ENCODE data around the gene HKDC1. TPM values are rescaled to one million over a fixed set of nuclear protein-coding genes. Genes with fewer than 3 reads are reported as not detected.

The HKDC1 gene
- total and polyA plus RNA-seq, 2 donors (not counting 1 experiment from before 2014, with no cell fraction given), result 0.01 TPM; not detected in 1

DNA sequence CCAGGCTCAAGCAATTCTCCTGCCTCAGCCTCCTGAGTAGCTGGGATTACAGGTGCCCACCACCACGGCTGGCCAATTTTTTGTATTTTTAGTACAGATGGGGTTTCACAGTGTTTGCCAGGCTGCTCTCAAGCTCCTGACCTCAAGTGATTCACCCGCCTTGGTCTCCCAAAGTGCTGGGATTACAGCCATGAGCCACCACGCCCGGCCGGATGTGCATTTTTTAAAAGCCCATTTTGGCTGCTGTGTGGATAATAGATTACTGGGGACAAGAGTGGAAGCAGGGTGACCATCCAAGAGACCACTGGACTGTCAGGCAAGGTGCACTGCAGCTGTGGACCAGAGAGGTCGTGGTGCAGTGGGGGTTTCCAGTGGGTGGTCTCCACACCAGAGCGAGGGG is 21.4 kb downstream of the HKDC1 start:
- Mint-ChIP-seq H3K4me1 (no peaks in the 10 kb centered on the region), H3K9me3 (ENCODE audit: insufficient read depth) (no peaks in the 10 kb centered on the region), H3K27ac (no peak overlapping the region), H3K4me3 (no peak overlapping the region), H3K27me3 (no peaks in the 10 kb centered on the region)
- Histone ChIP-seq H3K4me3 (ENCODE audit: control extremely low read depth in 1 of 5, extremely low read depth in 1 of 5, insufficient read depth in 1 of 5, low read depth in 2 of 5, low read length in 4 of 5) (no peak overlapping the region), H3K27me3 (replicated peaks in 1 of 4; ENCODE audit: control extremely low read depth in 1 of 4, control insufficient read depth in 3 of 4, insufficient read depth in 4 of 4, low read length in 3 of 4) (no peaks in the 10 kb centered on the region), H3K4me1 (ENCODE audit: control insufficient read depth in 2 of 2, insufficient read depth in 2 of 2, low read length in 2 of 2) (peaks cover 0 to 3% of the 10 kb centered on the region in 2 donors), H3K9me3 (ENCODE audit: control extremely low read depth in 1 of 3, control insufficient read depth in 2 of 3, insufficient read depth in 1 of 3, low read length in 2 of 3) (no peaks in the 10 kb centered on the region), H3K4me2 (replicated peaks; ENCODE audit: low read depth, low read length, poor library complexity, severe bottlenecking) (no peak overlapping the region), H3K9ac (ENCODE audit: low read length) (no peak overlapping the region), H4K20me1 (ENCODE audit: control insufficient read depth, insufficient read depth, low read length, poor library complexity, severe bottlenecking) (no peaks in the 10 kb centered on the region), H3K79me2 (ENCODE audit: control insufficient read depth, insufficient read depth, low read length) (no peaks in the 10 kb centered on the region), H3K27ac (ENCODE audit: low read length in 2 of 2) (no peak overlapping the region), H3K36me3 (replicated peaks in 1 of 2; ENCODE audit: control extremely low read depth in 1 of 2, control insufficient read depth in 1 of 2, extremely low read depth in 1 of 2, insufficient read depth in 2 of 2, low read length in 1 of 2) (no peaks in the 10 kb centered on the region), H2AFZ (ENCODE audit: insufficient read depth, low read depth, low read length, poor library complexity, severe bottlenecking) (no peak overlapping the region)
- intact Hi-C loops (cut with micrococcal nuclease), result no loop called here
- POLR2A ChIA-PET, result no interaction called here
- CTCF ChIA-PET, result interaction anchor here (1.9 to 13.2 kb wide), 2 partner anchors 13 to 150 kb away, joined by 7 to 281 read pairs; no protein-coding TSS in a partner anchor
- ATAC-seq (ENCODE audit: low read depth), result no peak
- DNase-seq, result no peak
- TF ChIP-seq, protein P1, sequence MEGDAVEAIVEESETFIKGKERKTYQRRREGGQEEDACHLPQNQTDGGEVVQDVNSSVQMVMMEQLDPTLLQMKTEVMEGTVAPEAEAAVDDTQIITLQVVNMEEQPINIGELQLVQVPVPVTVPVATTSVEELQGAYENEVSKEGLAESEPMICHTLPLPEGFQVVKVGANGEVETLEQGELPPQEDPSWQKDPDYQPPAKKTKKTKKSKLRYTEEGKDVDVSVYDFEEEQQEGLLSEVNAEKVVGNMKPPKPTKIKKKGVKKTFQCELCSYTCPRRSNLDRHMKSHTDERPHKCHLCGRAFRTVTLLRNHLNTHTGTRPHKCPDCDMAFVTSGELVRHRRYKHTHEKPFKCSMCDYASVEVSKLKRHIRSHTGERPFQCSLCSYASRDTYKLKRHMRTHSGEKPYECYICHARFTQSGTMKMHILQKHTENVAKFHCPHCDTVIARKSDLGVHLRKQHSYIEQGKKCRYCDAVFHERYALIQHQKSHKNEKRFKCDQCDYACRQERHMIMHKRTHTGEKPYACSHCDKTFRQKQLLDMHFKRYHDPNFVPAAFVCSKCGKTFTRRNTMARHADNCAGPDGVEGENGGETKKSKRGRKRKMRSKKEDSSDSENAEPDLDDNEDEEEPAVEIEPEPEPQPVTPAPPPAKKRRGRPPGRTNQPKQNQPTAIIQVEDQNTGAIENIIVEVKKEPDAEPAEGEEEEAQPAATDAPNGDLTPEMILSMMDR (IDR thresholded peaks at IDR 0.05), result no peak
- no peak for TF ChIP-seq EZH2 (IDR thresholded peaks at IDR 0.05; ENCODE audit: borderline replicate concordance, insufficient read depth, low read depth, low read length, poor library complexity, severe bottlenecking)
- 93% methylated on average over 6 of the region's 7 CpGs for WGBS (ENCODE audit: insufficient coverage)

DNA sequence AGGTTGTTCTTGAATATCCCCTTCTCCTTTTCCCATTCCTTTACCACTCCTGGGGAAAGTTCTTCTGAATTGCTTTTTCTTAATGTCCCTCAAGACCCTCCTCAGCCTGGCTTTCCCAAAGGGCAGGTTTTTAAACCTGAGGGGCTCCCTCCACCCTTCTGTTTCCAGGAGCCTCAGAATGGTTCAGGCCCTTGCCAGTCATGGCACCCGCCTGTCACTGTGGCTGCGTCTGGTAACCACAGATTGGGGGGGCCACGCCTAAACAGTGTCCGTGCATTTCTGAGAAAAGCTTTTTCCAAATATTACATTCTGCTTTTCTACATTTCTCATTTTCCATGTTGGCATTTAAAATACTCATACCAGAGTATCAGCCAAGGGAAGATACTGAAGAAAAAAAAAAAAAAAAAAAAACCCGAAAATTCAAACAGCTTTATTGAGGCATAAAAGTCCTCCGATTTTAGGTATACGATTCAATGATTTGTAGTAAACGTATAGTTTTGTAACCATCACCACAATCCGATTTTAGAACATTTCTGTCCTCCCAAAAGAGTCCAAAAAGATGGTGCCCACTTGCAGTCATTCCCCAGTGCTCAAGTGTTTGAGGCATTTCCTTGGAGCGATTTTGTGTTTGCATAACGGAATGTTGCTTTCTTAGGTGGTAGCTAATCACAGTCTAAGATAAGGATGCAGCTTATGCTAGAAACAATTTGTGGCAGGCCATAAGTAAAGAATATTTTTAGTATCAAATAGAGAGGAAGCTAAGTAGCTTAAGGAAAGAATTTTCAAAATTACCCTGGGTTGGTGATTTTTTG is 22.1 kb downstream of the HKDC1 start:
- H3K79me2 ChIP-seq (ENCODE audit: control insufficient read depth, insufficient read depth, low read length), result no peaks in the 10 kb centered on the region
- DNase-seq, result no peak
- H3K4me3 ChIP-seq (ENCODE audit: control extremely low read depth in 1 of 5, extremely low read depth in 1 of 5, insufficient read depth in 1 of 5, low read depth in 2 of 5, low read length in 4 of 5), result no peak overlapping the region
- ChIA-PET POLR2A (interaction anchor here (0.5 kb wide), 1 partner anchor 925 kb away, joined by 3 read pairs; no protein-coding TSS in a partner anchor), CTCF (interaction anchor here (1.4 to 13.2 kb wide), 3 partner anchors 13 to 166 kb away, joined by 5 to 281 read pairs (median 7); no protein-coding TSS in a partner anchor)
- H4K20me1 ChIP-seq (ENCODE audit: control insufficient read depth, insufficient read depth, low read length, poor library complexity, severe bottlenecking), result no peaks in the 10 kb centered on the region
- TF ChIP-seq, protein P1 (IDR thresholded peaks at IDR 0.05), result no peak
- no peak for TF ChIP-seq EZH2 (IDR thresholded peaks at IDR 0.05; ENCODE audit: borderline replicate concordance, insufficient read depth, low read depth, low read length, poor library complexity, severe bottlenecking)
- no peaks in the 10 kb centered on the region for H3K36me3 ChIP-seq (replicated peaks in 1 of 2; ENCODE audit: control extremely low read depth in 1 of 2, control insufficient read depth in 1 of 2, extremely low read depth in 1 of 2, insufficient read depth in 2 of 2, low read length in 1 of 2)
- Mint-ChIP-seq H3K27ac (no peak overlapping the region), H3K4me1 (no peaks in the 10 kb centered on the region), H3K27me3 (no peaks in the 10 kb centered on the region), H3K4me3 (no peak overlapping the region), H3K9me3 (ENCODE audit: insufficient read depth) (no peaks in the 10 kb centered on the region)
- H3K9ac ChIP-seq (ENCODE audit: low read length), result no peak overlapping the region
- H3K4me2 ChIP-seq (replicated peaks; ENCODE audit: low read depth, low read length, poor library complexity, severe bottlenecking), result no peak overlapping the region
- H3K27me3 ChIP-seq (replicated peaks in 1 of 4; ENCODE audit: control extremely low read depth in 1 of 4, control insufficient read depth in 3 of 4, insufficient read depth in 4 of 4, low read length in 3 of 4), result no peaks in the 10 kb centered on the region
- peaks cover 0 to 3% of the 10 kb centered on the region in 2 donors for H3K4me1 ChIP-seq (ENCODE audit: control insufficient read depth in 2 of 2, insufficient read depth in 2 of 2, low read length in 2 of 2)
- 97% methylated on average over 8 of the region's 11 CpGs for WGBS (ENCODE audit: insufficient coverage)
- H3K9me3 ChIP-seq (ENCODE audit: control extremely low read depth in 1 of 3, control insufficient read depth in 2 of 3, insufficient read depth in 1 of 3, low read length in 2 of 3), result no peaks in the 10 kb centered on the region
- no peak overlapping the region for H3K27ac ChIP-seq (ENCODE audit: low read length in 2 of 2)
- H2AFZ ChIP-seq (ENCODE audit: insufficient read depth, low read depth, low read length, poor library complexity, severe bottlenecking), result no peak overlapping the region
- intact Hi-C loops (cut with micrococcal nuclease), result no loop called here
- ATAC-seq (ENCODE audit: low read depth), result no peak
